ENCODE data around the gene DRG2. TPM values are rescaled to one million over a fixed set of nuclear protein-coding genes. Genes with fewer than 3 reads are reported as not detected.

DRG2 gene
- total and polyA plus RNA-seq, 2 donors (not counting 3 experiments of a cell fraction or from before 2014, with no cell fraction given) = 50.2 to 60.4 TPM

GRCh38 chr17:18041776-18042175, 46.0 kb upstream of the DRG2 start:
- Histone ChIP-seq H2AFZ (ENCODE audit: low read depth, low read length) (no peak overlapping the region), H3K36me3 (ENCODE audit: control insufficient read depth in 2 of 2, extremely low read depth in 1 of 2, insufficient read depth in 2 of 2, low read length in 2 of 2) (peaks cover 0 to 2% of the 10 kb centered on the region in 2 experiments), H3K4me2 (ENCODE audit: insufficient read depth, low read length) (no peak overlapping the region), H3K27me3 (ENCODE audit: control insufficient read depth in 2 of 2, insufficient read depth in 2 of 2, low read length in 2 of 2) (no peaks in the 10 kb centered on the region), H3K9me3 (replicated peaks; ENCODE audit: control insufficient read depth, insufficient read depth, low read length) (no peaks in the 10 kb centered on the region), H3K9me1 (replicated peaks; ENCODE audit: control insufficient read depth, extremely low read depth, insufficient read depth, low read length) (no peaks in the 10 kb centered on the region), H4K20me1 (replicated peaks; ENCODE audit: control insufficient read depth, extremely low read depth, insufficient read depth, low read length) (no peaks in the 10 kb centered on the region), H3K4me1 (ENCODE audit: control insufficient read depth, extremely low read depth, insufficient read depth, low read length) (peaks cover 20% of the 10 kb centered on the region), H3K79me2 (ENCODE audit: control insufficient read depth, insufficient read depth, low read length) (peaks cover 12% of the 10 kb centered on the region), H3K4me3 (replicated peaks in 1 of 3; ENCODE audit: insufficient read depth in 1 of 3, low read depth in 1 of 3, low read length in 3 of 3) (no peak overlapping the region), H3K9ac (replicated peaks; ENCODE audit: extremely low read depth, insufficient read depth, low read length) (no peak overlapping the region), H3K27ac (ENCODE audit: insufficient read depth, low read depth, low read length) (no peak overlapping the region)
- no TSS peak for BruUV-seq (replicated peaks)
- FAIRE-seq (no peak), DNase-seq (ENCODE audit: low read depth, low spot score) (no peak)
- dilution Hi-C loops (cut with MboI; ENCODE audit: extremely low pct_ligation_motif_present, low sequenced_read_pairs) (loop anchor here (25.0 kb wide), 1 partner anchor 154 kb away; no protein-coding TSS in a partner anchor), intact Hi-C loops (cut with micrococcal nuclease) (no loop called here)
- POLR2A ChIA-PET = no interaction called here
- TF ChIP-seq FOS (IDR thresholded peaks at IDR 0.05; ENCODE audit: borderline replicate concordance, insufficient read depth, low read length) (no peak), JUN (IDR thresholded peaks at IDR 0.05; ENCODE audit: borderline replicate concordance, insufficient read depth, insufficient read length, low read depth) (no peak), GATA2 (IDR thresholded peaks at IDR 0.05; ENCODE audit: insufficient read depth, insufficient read length, low read depth, low read length) (no peak), MYC (IDR thresholded peaks at IDR 0.05; ENCODE audit: low read depth, low read length) (no peak), POLR2A (IDR thresholded peaks at IDR 0.05; ENCODE audit: low read depth, low read length) (no peak), EZH2 (IDR thresholded peaks at IDR 0.05; ENCODE audit: borderline replicate concordance, low read depth, low read length, severe bottlenecking) (no peak), MAX (IDR thresholded peaks at IDR 0.05; ENCODE audit: insufficient read depth, insufficient read length) (no peak), POLR2AphosphoS5 (IDR thresholded peaks at IDR 0.05; ENCODE audit: insufficient read depth, low read depth, low read length) (no peak)
- TF ChIP-seq, protein P1, sequence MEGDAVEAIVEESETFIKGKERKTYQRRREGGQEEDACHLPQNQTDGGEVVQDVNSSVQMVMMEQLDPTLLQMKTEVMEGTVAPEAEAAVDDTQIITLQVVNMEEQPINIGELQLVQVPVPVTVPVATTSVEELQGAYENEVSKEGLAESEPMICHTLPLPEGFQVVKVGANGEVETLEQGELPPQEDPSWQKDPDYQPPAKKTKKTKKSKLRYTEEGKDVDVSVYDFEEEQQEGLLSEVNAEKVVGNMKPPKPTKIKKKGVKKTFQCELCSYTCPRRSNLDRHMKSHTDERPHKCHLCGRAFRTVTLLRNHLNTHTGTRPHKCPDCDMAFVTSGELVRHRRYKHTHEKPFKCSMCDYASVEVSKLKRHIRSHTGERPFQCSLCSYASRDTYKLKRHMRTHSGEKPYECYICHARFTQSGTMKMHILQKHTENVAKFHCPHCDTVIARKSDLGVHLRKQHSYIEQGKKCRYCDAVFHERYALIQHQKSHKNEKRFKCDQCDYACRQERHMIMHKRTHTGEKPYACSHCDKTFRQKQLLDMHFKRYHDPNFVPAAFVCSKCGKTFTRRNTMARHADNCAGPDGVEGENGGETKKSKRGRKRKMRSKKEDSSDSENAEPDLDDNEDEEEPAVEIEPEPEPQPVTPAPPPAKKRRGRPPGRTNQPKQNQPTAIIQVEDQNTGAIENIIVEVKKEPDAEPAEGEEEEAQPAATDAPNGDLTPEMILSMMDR (IDR thresholded peaks at IDR 0.05; ENCODE audit: extremely low read depth in 1 of 2, insufficient read depth in 1 of 2, low read depth in 1 of 2, low read length in 2 of 2) = no peak
- CTCF ChIA-PET = interaction anchor here (0.6 to 1.0 kb wide), 2 partner anchors 66 to 140 kb away, joined by 3 to 4 read pairs; no protein-coding TSS in a partner anchor
